ENCODE data around the gene TRPC4. TPM values are rescaled to one million over a fixed set of nuclear protein-coding genes. Genes with fewer than 3 reads are reported as not detected.

TRPC4 gene
- under 0.01 and 0.20 TPM in 2 replicates for total RNA-seq

DNA sequence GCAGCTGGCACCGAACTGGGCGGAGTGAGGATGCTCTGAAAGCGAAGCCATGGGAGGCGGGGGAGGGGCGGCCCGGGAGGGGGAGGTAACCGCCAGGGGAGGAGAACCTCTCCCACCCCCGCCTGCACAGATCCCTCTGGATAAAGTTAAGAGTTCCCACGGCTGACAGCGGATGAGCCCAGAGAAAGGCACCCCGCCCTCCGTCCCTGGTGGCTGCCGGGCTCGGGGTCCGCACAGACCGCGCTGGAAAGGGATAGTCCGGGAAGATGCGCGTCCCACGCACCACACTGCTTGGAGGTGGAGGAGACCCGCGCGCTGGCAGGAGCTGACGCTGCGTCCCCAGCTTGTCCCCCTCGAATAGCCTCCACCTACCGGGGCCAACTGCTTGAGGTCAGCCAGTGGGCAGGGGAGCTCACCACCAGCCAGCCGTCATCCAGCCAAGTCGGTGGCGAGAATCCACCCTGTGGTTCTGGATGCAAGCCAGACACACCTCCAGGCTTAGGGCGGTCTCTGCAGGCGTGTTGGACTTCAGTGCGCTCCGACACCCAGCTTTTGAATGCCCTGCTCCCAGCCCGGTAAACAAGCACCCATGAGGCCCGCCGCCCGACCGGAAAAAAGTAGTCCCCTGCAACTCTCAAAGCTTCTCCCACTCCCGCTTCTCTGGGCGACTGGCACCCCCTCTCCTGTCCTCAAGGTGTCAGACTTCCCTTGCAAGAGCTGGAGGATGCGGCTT lies at the start of gene TRPC4:
Gene TRPC4 (minus strand): TSS at position 17 of the 733 bp plus-strand sequence. CDS start 86,439 bp downstream, outside the sequence.

GRCh38 chr13:37598597-37598996 lies 271.0 kb downstream of the TRPC4 start, which contains the start of gene POSTN:
Gene POSTN (minus strand): TSS chr13:37598768. CDS start chr13:37598726, 42 bp downstream.

Small RNA genes within 50 kb of the gene (small RNA-seq; reads per million reads assigned to genes)
- gene RNA5SP26 = not detected

All from subcutaneous preadipocyte (primary cell).